ENCODE results near the gene SRC.

GRCh38 chr20:37339208-37339607 is 6.7 kb upstream of the SRC start:
- TF ChIP-seq POLR2A (IDR thresholded peaks at IDR 0.05): no peak
- TF ChIP-seq EP300 (IDR thresholded peaks at IDR 0.05): no peak
- TF ChIP-seq, protein P1, sequence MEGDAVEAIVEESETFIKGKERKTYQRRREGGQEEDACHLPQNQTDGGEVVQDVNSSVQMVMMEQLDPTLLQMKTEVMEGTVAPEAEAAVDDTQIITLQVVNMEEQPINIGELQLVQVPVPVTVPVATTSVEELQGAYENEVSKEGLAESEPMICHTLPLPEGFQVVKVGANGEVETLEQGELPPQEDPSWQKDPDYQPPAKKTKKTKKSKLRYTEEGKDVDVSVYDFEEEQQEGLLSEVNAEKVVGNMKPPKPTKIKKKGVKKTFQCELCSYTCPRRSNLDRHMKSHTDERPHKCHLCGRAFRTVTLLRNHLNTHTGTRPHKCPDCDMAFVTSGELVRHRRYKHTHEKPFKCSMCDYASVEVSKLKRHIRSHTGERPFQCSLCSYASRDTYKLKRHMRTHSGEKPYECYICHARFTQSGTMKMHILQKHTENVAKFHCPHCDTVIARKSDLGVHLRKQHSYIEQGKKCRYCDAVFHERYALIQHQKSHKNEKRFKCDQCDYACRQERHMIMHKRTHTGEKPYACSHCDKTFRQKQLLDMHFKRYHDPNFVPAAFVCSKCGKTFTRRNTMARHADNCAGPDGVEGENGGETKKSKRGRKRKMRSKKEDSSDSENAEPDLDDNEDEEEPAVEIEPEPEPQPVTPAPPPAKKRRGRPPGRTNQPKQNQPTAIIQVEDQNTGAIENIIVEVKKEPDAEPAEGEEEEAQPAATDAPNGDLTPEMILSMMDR (IDR thresholded peaks at IDR 0.05): no peak
- no peak for TF ChIP-seq POLR2AphosphoS5 (IDR thresholded peaks at IDR 0.05)

All from suprapubic skin (tissue), 4 donors.